Chondrocyte (in vitro differentiated cells): Measurements from ENCODE around the gene PGM2. TPM values are rescaled to one million over a fixed set of nuclear protein-coding genes. Genes with fewer than 3 reads are reported as not detected.
A peak's percentile ranks its signal among the peaks of the same experiment; 100 is the strongest.
"Not testable (repeated sequence)": the region's sequence is repeated elsewhere in the genome, so short reads cannot be mapped to it uniquely, and the experiment has no call there.

ENCODE experiments used
- DNase-seq: peaks from one replicate; pipeline ENCODE4 v3.0.0; 2021; ENCODE audit warnings: mixed read lengths, low spot score
- H3K27ac Mint-ChIP-seq: one replicate; pipeline ENCODE4 v1.8.0; 2021; ENCODE audit warnings: mild to moderate bottlenecking, moderate library complexity, mixed read lengths; ENCODE audit not compliant: unreplicated experiment
- H3K27me3 Mint-ChIP-seq: 2 replicates; pipeline ENCODE4 v1.8.0; 2021; ENCODE audit warnings: low read depth, mixed read lengths
- H3K36me3 Mint-ChIP-seq: 2 replicates; pipeline ENCODE4 v1.8.0; 2021; ENCODE audit warnings: low read depth, mixed read lengths
- H3K4me1 Mint-ChIP-seq: 2 replicates; pipeline ENCODE4 v1.8.0; 2021; ENCODE audit warnings: low read depth, mild to moderate bottlenecking, mixed read lengths
- H3K4me3 Mint-ChIP-seq: one replicate; pipeline ENCODE4 v1.8.0; 2021; ENCODE audit warnings: mild to moderate bottlenecking, moderate library complexity, mixed read lengths; ENCODE audit not compliant: unreplicated experiment
- H3K9me3 Mint-ChIP-seq: 2 replicates; pipeline ENCODE4 v1.8.0; 2021; ENCODE audit warnings: low read depth, mixed read lengths
- total RNA-seq: library from RNA; stranded (reverse); gene quantifications from 3 replicates; pipeline ENCODE4 v1.2.1, GENCODE V29; 2021
- TF ChIP-seq, protein P1 (sequence below): fragments of 200-600 bp; sonication (generic); IDR thresholded peaks from 2 replicates; pipeline ENCODE4 v1.5.0; 2021; ENCODE audit warnings: antibody characterized with exemption, mild to moderate bottlenecking, moderate library complexity

The PGM2 gene
- total RNA-seq, 1 donor from 2014 or later: 26.4 TPM

DNA sequence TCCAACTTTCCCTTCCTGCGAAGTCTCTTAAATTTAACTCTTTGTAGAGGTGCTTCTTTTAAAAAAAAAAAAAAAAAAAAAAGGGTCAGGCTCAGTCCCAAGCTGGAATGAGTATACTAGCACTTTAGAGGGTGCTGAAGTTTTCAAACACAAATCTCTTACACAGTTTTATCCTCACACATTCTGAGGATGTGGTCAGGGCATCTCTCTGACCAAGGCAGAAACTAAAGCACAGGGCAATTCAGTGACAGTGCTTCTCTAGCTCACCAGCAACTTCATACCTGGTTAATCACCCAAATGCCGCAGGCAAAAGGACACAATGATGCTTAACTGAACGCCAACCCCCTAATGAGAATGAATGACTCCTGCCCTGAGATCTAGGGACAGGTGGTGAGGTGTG is 9.8 kb upstream of the PGM2 start:
- H3K27ac Mint-ChIP-seq: no peak overlapping the region

DNA sequence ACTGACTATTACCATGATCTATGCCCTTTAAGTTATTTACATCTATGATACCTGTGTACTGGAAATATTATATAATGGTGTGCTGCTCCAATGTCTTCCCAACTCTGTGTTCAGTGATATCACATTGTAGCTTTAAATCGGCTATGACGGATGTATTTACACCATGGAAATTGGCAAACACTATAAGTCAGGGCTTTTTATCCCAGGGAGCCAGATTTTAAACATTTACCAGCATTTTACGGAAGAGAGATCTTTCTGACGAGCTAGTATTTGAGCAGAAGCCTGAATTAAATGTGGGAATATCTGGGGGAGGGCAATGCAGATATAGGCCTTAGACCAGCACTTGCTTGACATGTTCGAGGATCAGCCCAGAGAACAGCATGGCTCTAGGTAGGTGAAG is 7.7 kb upstream of the PGM2 start:
- Mint-ChIP-seq H3K27me3 (no peaks in the 10 kb centered on the region), H3K9me3 (no peaks in the 10 kb centered on the region), H3K27ac (no peak overlapping the region), H3K4me3 (no peak overlapping the region), H3K36me3 (no peaks in the 10 kb centered on the region), H3K4me1 (no peaks in the 10 kb centered on the region)
- TF ChIP-seq, protein P1, sequence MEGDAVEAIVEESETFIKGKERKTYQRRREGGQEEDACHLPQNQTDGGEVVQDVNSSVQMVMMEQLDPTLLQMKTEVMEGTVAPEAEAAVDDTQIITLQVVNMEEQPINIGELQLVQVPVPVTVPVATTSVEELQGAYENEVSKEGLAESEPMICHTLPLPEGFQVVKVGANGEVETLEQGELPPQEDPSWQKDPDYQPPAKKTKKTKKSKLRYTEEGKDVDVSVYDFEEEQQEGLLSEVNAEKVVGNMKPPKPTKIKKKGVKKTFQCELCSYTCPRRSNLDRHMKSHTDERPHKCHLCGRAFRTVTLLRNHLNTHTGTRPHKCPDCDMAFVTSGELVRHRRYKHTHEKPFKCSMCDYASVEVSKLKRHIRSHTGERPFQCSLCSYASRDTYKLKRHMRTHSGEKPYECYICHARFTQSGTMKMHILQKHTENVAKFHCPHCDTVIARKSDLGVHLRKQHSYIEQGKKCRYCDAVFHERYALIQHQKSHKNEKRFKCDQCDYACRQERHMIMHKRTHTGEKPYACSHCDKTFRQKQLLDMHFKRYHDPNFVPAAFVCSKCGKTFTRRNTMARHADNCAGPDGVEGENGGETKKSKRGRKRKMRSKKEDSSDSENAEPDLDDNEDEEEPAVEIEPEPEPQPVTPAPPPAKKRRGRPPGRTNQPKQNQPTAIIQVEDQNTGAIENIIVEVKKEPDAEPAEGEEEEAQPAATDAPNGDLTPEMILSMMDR: no peak
- no peak for DNase-seq

More for the DNA sequence above, 9.8 kb upstream of the PGM2 start:
- TF ChIP-seq, protein P1: no peak
- DNase-seq: no peak
- H3K9me3 Mint-ChIP-seq: no peaks in the 10 kb centered on the region
- H3K4me3 Mint-ChIP-seq: no peak overlapping the region
- H3K4me1 Mint-ChIP-seq: peaks cover 6% of the 10 kb centered on the region
- no peaks in the 10 kb centered on the region for H3K36me3 Mint-ChIP-seq
- H3K27me3 Mint-ChIP-seq: no peaks in the 10 kb centered on the region

DNA sequence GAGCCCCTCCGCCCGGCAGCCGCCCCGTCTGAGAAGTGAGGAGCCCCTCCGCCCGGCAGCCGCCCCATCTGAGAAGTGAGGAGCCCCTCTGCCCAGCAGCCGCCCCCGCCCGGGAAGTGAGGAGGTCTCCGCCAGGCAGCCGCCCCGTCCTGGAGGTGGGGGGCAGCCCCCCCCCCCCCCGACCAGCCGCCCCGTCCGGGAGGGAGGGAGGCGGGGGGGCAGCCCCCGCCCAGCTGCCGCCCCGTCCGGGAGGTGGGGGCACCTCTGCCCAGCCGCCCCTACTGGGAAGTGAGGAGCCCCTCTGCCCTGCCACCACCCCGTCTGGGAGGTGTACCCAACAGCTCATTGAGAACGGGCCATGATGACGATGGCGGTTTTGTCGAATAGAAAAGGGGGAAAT is 6.0 kb upstream of the PGM2 start:
- not testable (repeated sequence) for H3K4me1 Mint-ChIP-seq, H3K4me3 Mint-ChIP-seq, H3K27ac Mint-ChIP-seq

DNA sequence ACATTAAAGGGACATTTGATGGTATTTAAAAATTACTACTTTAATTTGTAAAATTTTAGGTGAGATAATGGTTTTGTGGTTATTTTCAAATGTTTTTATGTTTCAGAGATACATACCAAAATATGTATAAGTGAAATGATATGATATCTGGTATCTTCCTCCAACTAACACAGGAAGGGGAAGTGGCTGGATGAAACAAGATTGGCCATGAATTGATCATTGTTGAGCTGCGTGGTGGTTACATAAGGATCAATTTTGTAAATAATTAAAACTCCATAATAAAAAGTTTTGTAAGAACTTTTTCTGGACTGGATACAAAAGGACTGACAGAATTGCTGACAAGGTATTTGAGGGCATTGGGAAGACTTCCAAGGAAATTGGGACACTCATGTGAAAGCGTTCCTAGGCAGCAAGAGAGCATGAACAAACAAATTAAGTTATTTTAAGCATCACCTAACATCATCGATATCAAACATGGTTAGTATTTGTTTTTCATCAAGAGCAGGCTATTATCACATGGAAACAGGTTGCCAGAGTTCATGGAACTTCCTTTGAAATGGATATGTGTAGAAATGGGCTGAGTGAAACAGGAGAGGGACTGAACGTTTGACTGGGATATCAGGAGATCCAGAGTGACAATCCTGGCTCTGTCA is 4.4 kb upstream of the PGM2 start:
- H3K4me1 Mint-ChIP-seq: peaks cover 13% of the 10 kb centered on the region
- no peaks in the 10 kb centered on the region for H3K36me3 Mint-ChIP-seq
- no peak for DNase-seq
- H3K9me3 Mint-ChIP-seq: no peaks in the 10 kb centered on the region
- no peak overlapping the region for H3K4me3 Mint-ChIP-seq
- no peaks in the 10 kb centered on the region for H3K27me3 Mint-ChIP-seq
- TF ChIP-seq, protein P1: no peak
- no peak overlapping the region for H3K27ac Mint-ChIP-seq

More for the DNA sequence above, 6.0 kb upstream of the PGM2 start:
- not testable (repeated sequence) for H3K27me3 Mint-ChIP-seq, H3K36me3 Mint-ChIP-seq, DNase-seq, H3K9me3 Mint-ChIP-seq

DNA sequence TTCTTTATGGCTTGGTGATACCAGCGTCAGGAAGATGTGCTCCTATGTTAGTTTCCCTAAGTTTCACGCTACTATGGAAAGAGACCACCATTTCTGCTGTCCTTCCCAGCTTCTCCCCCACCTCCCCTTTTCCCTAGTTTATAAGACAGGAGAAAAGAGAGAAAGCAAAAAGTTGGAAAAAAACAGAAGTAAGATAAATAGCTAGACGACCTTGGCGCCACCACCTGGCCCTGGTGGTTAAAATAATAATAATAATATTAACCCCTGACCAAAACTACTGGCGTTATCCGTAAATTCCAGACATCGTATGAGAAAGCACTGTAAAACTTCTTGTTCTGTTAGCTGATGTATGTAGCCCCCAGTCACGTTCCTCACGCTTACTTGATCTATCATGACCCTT is 985 bp upstream of the PGM2 start:
- not testable (repeated sequence) for H3K27me3 Mint-ChIP-seq, H3K36me3 Mint-ChIP-seq, H3K9me3 Mint-ChIP-seq, DNase-seq
- Mint-ChIP-seq H3K4me3 (peak overlapping the region; percentile 87), H3K4me1 (peaks cover 29% of the 10 kb centered on the region), H3K27ac (peak overlapping the region; percentile 90)
- TF ChIP-seq, protein P1: peak; percentile 49

DNA sequence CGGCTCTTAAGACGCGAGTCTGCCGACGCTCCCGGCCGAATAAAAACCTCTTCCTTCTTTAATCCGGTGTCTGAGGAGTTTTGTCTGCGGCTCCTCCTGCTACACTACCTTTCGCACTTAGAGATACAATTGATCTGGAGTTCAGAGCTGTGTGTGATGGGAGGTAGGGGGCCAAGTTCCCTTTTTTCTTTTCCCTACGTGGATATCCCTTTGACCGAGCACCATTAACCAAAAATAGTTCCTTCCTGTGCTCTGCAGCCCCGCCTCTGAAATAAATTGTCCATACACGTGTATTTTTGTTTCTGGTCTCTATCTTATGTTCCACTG is 555 bp upstream of the PGM2 start:
- Mint-ChIP-seq H3K9me3 (no peaks in the 10 kb centered on the region), H3K27me3 (no peaks in the 10 kb centered on the region), H3K36me3 (peaks cover 4% of the 10 kb centered on the region), H3K4me1 (peaks cover 29% of the 10 kb centered on the region), H3K27ac (peak overlapping the region; percentile 90), H3K4me3 (peak overlapping the region; percentile 87)
- DNase-seq: no peak
- TF ChIP-seq, protein P1: no peak
